ENCODE results near the gene MFSD12.
A peak's percentile ranks its signal among the peaks of the same experiment; 100 is the strongest.
"Not testable (repeated sequence)": the region's sequence is repeated elsewhere in the genome, so short reads cannot be mapped to it uniquely, and the experiment has no call there.

MFSD12 gene

GRCh38 chr19:3586127-3586626, 28.8 kb upstream of the MFSD12 start:
- peak; percentile 74 for DNase-seq
- in situ Hi-C loops (cut with MboI; ENCODE audit: low pct_unique_long_range_greater_than_20kb, low sequenced_read_pairs), result no loop called here

- peak; percentile 31 for DNase-seq
- in situ Hi-C loops (cut with MboI; ENCODE audit: low pct_unique_long_range_greater_than_20kb, low sequenced_read_pairs), result no loop called here
Measured at GRCh38 chr19:3585301-3586126, 28.1 kb upstream of the MFSD12 start, which contains the start of gene GIPC3. Gene GIPC3, plus strand, starts transcription at chr19:3585478. Its CDS starts 120 bp downstream, at chr19:3585598.

GRCh38 chr19:3584036-3584802, 26.8 kb upstream of the MFSD12 start:
- in situ Hi-C loops (cut with MboI; ENCODE audit: low pct_unique_long_range_greater_than_20kb, low sequenced_read_pairs); DNase-seq: not testable (repeated sequence)

- in situ Hi-C loops (cut with MboI; ENCODE audit: low pct_unique_long_range_greater_than_20kb, low sequenced_read_pairs); DNase-seq: not testable (repeated sequence)
Measured at GRCh38 chr19:3581792-3582191, 24.4 kb upstream of the MFSD12 start.

GRCh38 chr19:3580156-3580934, 23.0 kb upstream of the MFSD12 start:
- DNase-seq, result no peak
- in situ Hi-C loops (cut with MboI; ENCODE audit: low pct_unique_long_range_greater_than_20kb, low sequenced_read_pairs), result no loop called here

GRCh38 chr19:3578390-3578789, 21.0 kb upstream of the MFSD12 start:
- in situ Hi-C loops (cut with MboI; ENCODE audit: low pct_unique_long_range_greater_than_20kb, low sequenced_read_pairs), result no loop called here
- DNase-seq, result no peak

GRCh38 chr19:3577723-3578344, 20.4 kb upstream of the MFSD12 start:
- no peak for DNase-seq
- in situ Hi-C loops (cut with MboI; ENCODE audit: low pct_unique_long_range_greater_than_20kb, low sequenced_read_pairs), result no loop called here

- in situ Hi-C loops (cut with MboI; ENCODE audit: low pct_unique_long_range_greater_than_20kb, low sequenced_read_pairs), result no loop called here
- DNase-seq, result no peak
Measured at GRCh38 chr19:3576696-3577443, 19.5 kb upstream of the MFSD12 start.

- no peak for DNase-seq
- in situ Hi-C loops (cut with MboI; ENCODE audit: low pct_unique_long_range_greater_than_20kb, low sequenced_read_pairs), result no loop called here
Measured at GRCh38 chr19:3575949-3576673, 18.7 kb upstream of the MFSD12 start.

GRCh38 chr19:3575260-3575741, 17.9 kb upstream of the MFSD12 start:
- peak; percentile 71 for DNase-seq
- in situ Hi-C loops (cut with MboI; ENCODE audit: low pct_unique_long_range_greater_than_20kb, low sequenced_read_pairs), result no loop called here

- in situ Hi-C loops (cut with MboI; ENCODE audit: low pct_unique_long_range_greater_than_20kb, low sequenced_read_pairs), result no loop called here
- DNase-seq, result peak; percentile 99
Measured at GRCh38 chr19:3573858-3574637, 16.7 kb upstream of the MFSD12 start.

GRCh38 chr19:3573162-3573857, 15.9 kb upstream of the MFSD12 start:
- DNase-seq, result no peak
- in situ Hi-C loops (cut with MboI; ENCODE audit: low pct_unique_long_range_greater_than_20kb, low sequenced_read_pairs), result no loop called here

- DNase-seq, result no peak
- in situ Hi-C loops (cut with MboI; ENCODE audit: low pct_unique_long_range_greater_than_20kb, low sequenced_read_pairs), result no loop called here
Measured at GRCh38 chr19:3572855-3573161, 15.4 kb upstream of the MFSD12 start, which contains the start of gene HMG20B. Gene HMG20B, plus strand, starts transcription at chr19:3572944. Its CDS starts 366 bp downstream, at chr19:3573310.

- in situ Hi-C loops (cut with MboI; ENCODE audit: low pct_unique_long_range_greater_than_20kb, low sequenced_read_pairs), result no loop called here
- peak; percentile 100 for DNase-seq
Measured at GRCh38 chr19:3572132-3572854, 14.9 kb upstream of the MFSD12 start.

GRCh38 chr19:3570606-3571011, 13.2 kb upstream of the MFSD12 start:
- no peak for DNase-seq
- in situ Hi-C loops (cut with MboI; ENCODE audit: low pct_unique_long_range_greater_than_20kb, low sequenced_read_pairs), result no loop called here

GRCh38 chr19:3570042-3570441, 12.7 kb upstream of the MFSD12 start:
- in situ Hi-C loops (cut with MboI; ENCODE audit: low pct_unique_long_range_greater_than_20kb, low sequenced_read_pairs); DNase-seq: not testable (repeated sequence)
